T-cell (primary cell): ENCODE measurements around the gene C1orf21. TPM values are rescaled to one million over a fixed set of nuclear protein-coding genes. Genes with fewer than 3 reads are reported as not detected.

ENCODE experiments used
- ATAC-seq, 4 experiments: fragments of 200-7000 bp in 3 of 4; fragments of 150-1000 bp in 1 of 4; cut with Tn5 transposase; replicated peaks in 1 of 4; 1 replicate in 3 of 4; 2 replicates in 1 of 4; pipeline ENCODE4 v1.10.0; 2021; ENCODE audit warnings: moderate library complexity in 3 of 4, mild to moderate bottlenecking in 2 of 4, moderate number of reproducible peaks in 1 of 4
- CTCF ChIA-PET, 2 donors: fragments of 300-600 bp; sonication (Branson Sonifier 250); formaldehyde crosslinking; loops; one replicate each; lab custom pipeline; 2022; ENCODE audit warnings: antibody characterized with exemption in 2 of 2; lab: Charles Lee
- POLR2A ChIA-PET, 2 donors: fragments of 300-600 bp; sonication (Branson Sonifier 250); formaldehyde crosslinking; loops; one replicate each; lab custom pipeline; 2022; ENCODE audit warnings: antibody characterized with exemption in 2 of 2; lab: Charles Lee
- DNase-seq, 35 experiments: peaks; one replicate each; pipeline versions ENCODE4 v3.0.0 to v3.0.0-alpha.2; 2013 to 2023
- H3K27ac ChIP-seq: one replicate; pipeline ENCODE4 v1.5.1; 2013; ENCODE audit warnings: low read length
- H3K27me3 ChIP-seq, 2 experiments: replicated peaks in 1 of 2; 1 replicate in 1 of 2; 2 replicates in 1 of 2; pipeline versions ENCODE4 v1.6.1 to v1.7.0; 2013; ENCODE audit warnings: low read length in 1 of 2, mixed read lengths in 1 of 2; ENCODE audit not compliant: control insufficient read depth in 2 of 2, insufficient read depth in 2 of 2; ENCODE audit errors: extremely low read depth in 1 of 2
- H3K36me3 ChIP-seq, 2 donors: 1 replicate in 1 of 2; 2 replicates in 1 of 2; pipeline versions ENCODE4 v1.6.1 to v1.7.0; 2013; ENCODE audit warnings: low read length in 1 of 2; ENCODE audit not compliant: control insufficient read depth in 2 of 2, insufficient read depth in 1 of 2; ENCODE audit errors: extremely low read depth in 1 of 2
- H3K4me1 ChIP-seq, 2 experiments: 1 replicate in 1 of 2; 2 replicates in 1 of 2; pipeline versions ENCODE4 v1.6.1 to v1.7.0; 2013; ENCODE audit warnings: low read length in 2 of 2, mixed read lengths in 1 of 2; ENCODE audit not compliant: insufficient read depth in 2 of 2, control insufficient read depth in 1 of 2; ENCODE audit errors: extremely low read depth in 1 of 2
- H3K4me3 ChIP-seq, 2 donors: 1 replicate in 1 of 2; 2 replicates in 1 of 2; pipeline versions ENCODE4 v1.5.1 to v1.7.0; 2013; ENCODE audit warnings: mild to moderate bottlenecking in 2 of 2, low read length in 1 of 2, moderate library complexity in 1 of 2; ENCODE audit not compliant: control insufficient read depth in 1 of 2; ENCODE audit errors: extremely low read depth in 1 of 2
- H3K9me3 ChIP-seq: 2 replicates; pipeline ENCODE4 v1.7.0; 2013
- H3K27ac Mint-ChIP-seq, 2 donors: one replicate each; pipeline ENCODE4 v1.8.0; 2020 to 2021; ENCODE audit warnings: mild to moderate bottlenecking in 2 of 2, mixed read lengths in 2 of 2
- H3K27me3 Mint-ChIP-seq, 2 donors: one replicate each; pipeline ENCODE4 v1.8.0; 2021 to 2022; ENCODE audit warnings: mixed read lengths in 2 of 2
- H3K36me3 Mint-ChIP-seq: one replicate; pipeline ENCODE4 v1.8.0; 2021; ENCODE audit warnings: mixed read lengths
- H3K4me1 Mint-ChIP-seq, 3 donors: one replicate each; pipeline ENCODE4 v1.8.0; 2020 to 2022; ENCODE audit warnings: mixed read lengths in 3 of 3, mild to moderate bottlenecking in 1 of 3
- H3K4me3 Mint-ChIP-seq, 3 donors: one replicate each; pipeline ENCODE4 v1.8.0; 2020 to 2022; ENCODE audit warnings: mild to moderate bottlenecking in 3 of 3, mixed read lengths in 3 of 3, moderate library complexity in 3 of 3
- H3K9me3 Mint-ChIP-seq, 3 donors: one replicate each; pipeline ENCODE4 v1.8.0; 2020 to 2022; ENCODE audit warnings: mixed read lengths in 3 of 3
- WGBS: methylation state at CpG from one replicate; pipeline ENCODE4 v1.1.5; 2013; ENCODE audit warnings: missing lambda C conversion rate; ENCODE audit not compliant: insufficient coverage; 5-methylcytosine and 5-hydroxymethylcytosine counted together
- total RNA-seq, 35 experiments: library from RNA in 6 of 35; stranded (reverse) in 6 of 35; fragments of 120-200 nt in 1 of 35; gene quantifications; one replicate each; pipeline versions ENCODE4 v1.2.1 to v1.2.4 and lab custom pipeline; 2013 to 2026

The C1orf21 gene
- total RNA-seq, 5 donors from 2014 or later (not counting 1 experiment from before 2014, with no cell fraction given) = 1.4 to 17.2 (median 5.9) TPM

GRCh38 chr1:184649451-184649888 lies 262.6 kb downstream of the C1orf21 start:
- no peaks in the 10 kb centered on the region for H3K4me1 Mint-ChIP-seq
- no peaks in the 10 kb centered on the region for H3K4me1 ChIP-seq
- H3K27ac ChIP-seq = no peak overlapping the region
- H3K4me3 Mint-ChIP-seq = no peak overlapping the region
- no peaks in the 10 kb centered on the region for H3K36me3 Mint-ChIP-seq
- H3K27ac Mint-ChIP-seq = no peak overlapping the region
- H3K4me3 ChIP-seq = no peak overlapping the region
- ATAC-seq (no peak), DNase-seq (no peak)
- H3K27me3 ChIP-seq = peaks cover 0 to 21% of the 10 kb centered on the region in 2 experiments
- no peaks in the 10 kb centered on the region for H3K36me3 ChIP-seq
- H3K9me3 Mint-ChIP-seq = peaks cover 0 to 10% (median 2%) of the 10 kb centered on the region in 3 donors
- H3K9me3 ChIP-seq = no peaks in the 10 kb centered on the region
- H3K27me3 Mint-ChIP-seq = peaks cover 14 to 31% of the 10 kb centered on the region in 2 donors
- POLR2A ChIA-PET = no interaction called here
- 82% methylated on average over 6 of the region's 7 CpGs for WGBS
- CTCF ChIA-PET = no interaction called here

- Histone ChIP-seq H3K4me1 (no peaks in the 10 kb centered on the region), H3K9me3 (no peaks in the 10 kb centered on the region), H3K27ac (no peak overlapping the region), H3K36me3 (no peaks in the 10 kb centered on the region), H3K27me3 (peaks cover 0 to 17% of the 10 kb centered on the region in 2 experiments), H3K4me3 (no peak overlapping the region)
- CTCF ChIA-PET = no interaction called here
- DNase-seq (no peak), ATAC-seq (no peak)
- H3K27ac Mint-ChIP-seq = no peak overlapping the region
- H3K36me3 Mint-ChIP-seq = no peaks in the 10 kb centered on the region
- no CpG with 5 or more reads among the region's 5 CpGs for WGBS
- H3K27me3 Mint-ChIP-seq = peaks cover 13 to 27% of the 10 kb centered on the region in 2 donors
- H3K9me3 Mint-ChIP-seq = peaks cover 0 to 10% (median 2%) of the 10 kb centered on the region in 3 donors
- H3K4me1 Mint-ChIP-seq = no peaks in the 10 kb centered on the region
- no peak overlapping the region for H3K4me3 Mint-ChIP-seq
- POLR2A ChIA-PET = no interaction called here
Observed at GRCh38 chr1:184650177-184650866, 263.5 kb downstream of the C1orf21 start.

GRCh38 chr1:184655185-184655584 lies 268.4 kb downstream of the C1orf21 start:
- H3K4me3 Mint-ChIP-seq = no peak overlapping the region
- H3K9me3 Mint-ChIP-seq = peaks cover 0 to 3% (median 2%) of the 10 kb centered on the region in 3 donors
- no peak for DNase-seq
- peaks cover 9 to 16% of the 10 kb centered on the region in 2 donors for H3K27me3 Mint-ChIP-seq
- no peaks in the 10 kb centered on the region for H3K36me3 ChIP-seq
- no peak overlapping the region for H3K27ac ChIP-seq
- no peaks in the 10 kb centered on the region for H3K9me3 ChIP-seq
- no peak overlapping the region for H3K4me3 ChIP-seq
- peaks cover 0 to 1% of the 10 kb centered on the region in 2 experiments for H3K27me3 ChIP-seq
- CTCF ChIA-PET = no interaction called here
- no peaks in the 10 kb centered on the region for H3K4me1 Mint-ChIP-seq
- POLR2A ChIA-PET = no interaction called here
- H3K4me1 ChIP-seq = no peaks in the 10 kb centered on the region
- ATAC-seq = no peak
- H3K27ac Mint-ChIP-seq = no peak overlapping the region
- no peaks in the 10 kb centered on the region for H3K36me3 Mint-ChIP-seq

- no peaks in the 10 kb centered on the region for H3K36me3 ChIP-seq
- ATAC-seq (no peak), DNase-seq (no peak)
- Mint-ChIP-seq H3K4me3 (no peak overlapping the region), H3K36me3 (no peaks in the 10 kb centered on the region), H3K27me3 (peaks cover 3 to 11% of the 10 kb centered on the region in 2 donors), H3K4me1 (no peaks in the 10 kb centered on the region), H3K9me3 (peaks cover 0 to 3% (median 2%) of the 10 kb centered on the region in 3 donors), H3K27ac (no peak overlapping the region)
- POLR2A ChIA-PET = no interaction called here
- no peaks in the 10 kb centered on the region for H3K27me3 ChIP-seq
- CTCF ChIA-PET = no interaction called here
- H3K9me3 ChIP-seq = no peaks in the 10 kb centered on the region
- H3K27ac ChIP-seq = no peak overlapping the region
- H3K4me3 ChIP-seq = no peak overlapping the region
- H3K4me1 ChIP-seq = no peaks in the 10 kb centered on the region
- WGBS = no CpG with 5 or more reads among the region's 2 CpGs
Observed at GRCh38 chr1:184656221-184656620, 269.4 kb downstream of the C1orf21 start.

- no peaks in the 10 kb centered on the region for H3K27me3 ChIP-seq
- no peak overlapping the region for H3K4me3 ChIP-seq
- DNase-seq = no peak
- H3K9me3 Mint-ChIP-seq = no peaks in the 10 kb centered on the region
- ATAC-seq = no peak
- H3K36me3 ChIP-seq = no peaks in the 10 kb centered on the region
- no peaks in the 10 kb centered on the region for H3K9me3 ChIP-seq
- no peak overlapping the region for H3K4me3 Mint-ChIP-seq
- H3K27ac ChIP-seq = no peak overlapping the region
- no peaks in the 10 kb centered on the region for H3K36me3 Mint-ChIP-seq
- ChIA-PET CTCF (no interaction called here), POLR2A (no interaction called here)
- WGBS = no CpG with 5 or more reads among the region's 2 CpGs
- no peaks in the 10 kb centered on the region for H3K4me1 ChIP-seq
- H3K4me1 Mint-ChIP-seq = peaks cover 0 to 7% (median 0%) of the 10 kb centered on the region in 3 donors
- H3K27me3 Mint-ChIP-seq = peaks cover 0 to 2% of the 10 kb centered on the region in 2 donors
- H3K27ac Mint-ChIP-seq = no peak overlapping the region
Observed at GRCh38 chr1:184658055-184658454, 271.2 kb downstream of the C1orf21 start.

GRCh38 chr1:184660462-184661191 lies 273.8 kb downstream of the C1orf21 start:
- Mint-ChIP-seq H3K9me3 (no peaks in the 10 kb centered on the region), H3K27me3 (peaks cover 11 to 21% of the 10 kb centered on the region in 2 donors), H3K27ac (no peak overlapping the region), H3K4me3 (no peak overlapping the region), H3K36me3 (no peaks in the 10 kb centered on the region), H3K4me1 (peaks cover 5 to 12% (median 6%) of the 10 kb centered on the region in 3 donors)
- ATAC-seq = no peak
- POLR2A ChIA-PET = interaction anchor here (0.6 to 0.7 kb wide), 2 partner anchors 10 to 42 kb away, joined by 4 read pairs; no protein-coding TSS in a partner anchor
- H3K9me3 ChIP-seq = no peaks in the 10 kb centered on the region
- WGBS = 100% methylated on average over 1 of the region's 2 CpGs
- H3K27ac ChIP-seq = no peak overlapping the region
- no peak overlapping the region for H3K4me3 ChIP-seq
- H3K27me3 ChIP-seq = peaks cover 0 to 14% of the 10 kb centered on the region in 2 experiments
- H3K36me3 ChIP-seq = no peaks in the 10 kb centered on the region
- peaks cover 0 to 8% of the 10 kb centered on the region in 2 experiments for H3K4me1 ChIP-seq
- no peak for DNase-seq
- CTCF ChIA-PET = interaction anchor here (0.6 to 0.7 kb wide), 2 partner anchors 81 to 321 kb away, joined by 4 to 10 read pairs; no protein-coding TSS in a partner anchor
